NCI-H460 (cell line): ENCODE measurements around the gene HOXC10. TPM values are rescaled to one million over a fixed set of nuclear protein-coding genes. Genes with fewer than 3 reads are reported as not detected.

Source experiments
- DNase-seq: peaks from one replicate; pipeline ENCODE4 v3.0.0-alpha.2; 2016; ENCODE audit warnings: low read depth; ENCODE audit errors: extremely low read depth
- total RNA-seq: library from RNA; depleted of rRNA; stranded (reverse); fragments of >200 nt; shearing (Covaris generic); gene quantifications from 2 replicates; pipeline ENCODE4 v1.2.3, GENCODE V29; 2014

Gene HOXC10
- total RNA-seq, 1 experiment from 2014 or later = 0.59 TPM

GRCh38 chr12:54011665-54012532 lies 27.0 kb downstream of the HOXC10 start:
- DNase-seq = no peak

GRCh38 chr12:54012631-54013409 lies 27.9 kb downstream of the HOXC10 start:
- no peak for DNase-seq

- DNase-seq = no peak
Measured at GRCh38 chr12:54014377-54015017, 29.6 kb downstream of the HOXC10 start.

- no peak for DNase-seq
Measured at GRCh38 chr12:54015018-54015931, 30.3 kb downstream of the HOXC10 start.

GRCh38 chr12:54016051-54016450 lies 31.1 kb downstream of the HOXC10 start:
- DNase-seq = no peak

- DNase-seq = peak; percentile 35
Measured at GRCh38 chr12:54016478-54016964, 31.6 kb downstream of the HOXC10 start.

- peak; percentile 17 for DNase-seq
Measured at GRCh38 chr12:54017027-54017788, 32.3 kb downstream of the HOXC10 start.

- peak; percentile 75 for DNase-seq
Measured at GRCh38 chr12:54017878-54018467, 33.0 kb downstream of the HOXC10 start.

- no peak for DNase-seq
Measured at GRCh38 chr12:54018468-54018984, 33.6 kb downstream of the HOXC10 start.

- no peak for DNase-seq
Measured at GRCh38 chr12:54019091-54019811, 34.3 kb downstream of the HOXC10 start.

GRCh38 chr12:54019924-54020590 lies 35.1 kb downstream of the HOXC10 start:
- DNase-seq = no peak

- no peak for DNase-seq
Measured at GRCh38 chr12:54020591-54021405, 35.9 kb downstream of the HOXC10 start.

GRCh38 chr12:54021432-54022013 lies 36.6 kb downstream of the HOXC10 start:
- peak; percentile 13 for DNase-seq

GRCh38 chr12:54022960-54023884 lies 38.3 kb downstream of the HOXC10 start:
- no peak for DNase-seq

GRCh38 chr12:54024127-54024526 lies 39.2 kb downstream of the HOXC10 start:
- DNase-seq = no peak
